Effector memory CD8-positive, alpha-beta T cell (primary cell): ENCODE data around the gene KIF1A.

Experiments
- ATAC-seq: fragments of 150-1000 bp; cut with Tn5 transposase; replicated peaks from 2 replicates; pipeline ENCODE4 v1.10.0; 2021; ENCODE audit warnings: mild to moderate bottlenecking, moderate library complexity
- DNase-seq, 3 experiments: peaks; one replicate each; pipeline ENCODE4 v3.0.0; 2021
- H3K27ac Mint-ChIP-seq, 2 donors: one replicate each; pipeline ENCODE4 v1.8.0; 2022; ENCODE audit warnings: mild to moderate bottlenecking in 2 of 2, mixed read lengths in 2 of 2, moderate library complexity in 2 of 2
- H3K27me3 Mint-ChIP-seq, 2 donors: one replicate each; pipeline ENCODE4 v1.8.0; 2022; ENCODE audit warnings: mixed read lengths in 2 of 2
- H3K36me3 Mint-ChIP-seq: one replicate; pipeline ENCODE4 v1.8.0; 2022; ENCODE audit warnings: mild to moderate bottlenecking, moderate library complexity, mixed read lengths; ENCODE audit not compliant: insufficient read depth
- H3K4me1 Mint-ChIP-seq, 2 donors: one replicate each; pipeline ENCODE4 v1.8.0; 2022; ENCODE audit warnings: low read depth in 2 of 2, mixed read lengths in 2 of 2
- H3K4me3 Mint-ChIP-seq, 2 donors: one replicate each; pipeline ENCODE4 v1.8.0; 2022; ENCODE audit warnings: mild to moderate bottlenecking in 2 of 2, mixed read lengths in 2 of 2, moderate library complexity in 2 of 2
- H3K9me3 Mint-ChIP-seq, 2 donors: one replicate each; pipeline ENCODE4 v1.8.0; 2022; ENCODE audit warnings: mixed read lengths in 2 of 2

The KIF1A gene

GRCh38 chr2:240789051-240789453 lies 31.0 kb downstream of the KIF1A start:
- H3K4me1 Mint-ChIP-seq, result no peaks in the 10 kb centered on the region
- H3K9me3 Mint-ChIP-seq, result no peaks in the 10 kb centered on the region
- peaks cover 5% of the 10 kb centered on the region for H3K36me3 Mint-ChIP-seq
- DNase-seq (no peak), ATAC-seq (no peak)
- no peak overlapping the region for H3K4me3 Mint-ChIP-seq
- peaks cover 19 to 36% of the 10 kb centered on the region in 2 donors for H3K27me3 Mint-ChIP-seq
- H3K27ac Mint-ChIP-seq, result no peak overlapping the region

GRCh38 chr2:240788482-240788881 lies 31.5 kb downstream of the KIF1A start:
- no peak for ATAC-seq
- Mint-ChIP-seq H3K27me3 (peaks cover 18 to 30% of the 10 kb centered on the region in 2 donors), H3K9me3 (no peaks in the 10 kb centered on the region), H3K36me3 (peaks cover 5% of the 10 kb centered on the region), H3K4me3 (no peak overlapping the region), H3K27ac (no peak overlapping the region), H3K4me1 (no peaks in the 10 kb centered on the region)
- DNase-seq, result no peak

GRCh38 chr2:240787521-240788472 lies 32.2 kb downstream of the KIF1A start:
- H3K27ac Mint-ChIP-seq, result no peak overlapping the region
- ATAC-seq (no peak), DNase-seq (no peak)
- H3K4me3 Mint-ChIP-seq, result no peak overlapping the region
- no peaks in the 10 kb centered on the region for H3K9me3 Mint-ChIP-seq
- H3K4me1 Mint-ChIP-seq, result no peaks in the 10 kb centered on the region
- H3K36me3 Mint-ChIP-seq, result peaks cover 5% of the 10 kb centered on the region
- peaks cover 18 to 27% of the 10 kb centered on the region in 2 donors for H3K27me3 Mint-ChIP-seq

- Mint-ChIP-seq H3K4me3 (no peak overlapping the region), H3K27me3 (peaks cover 18 to 27% of the 10 kb centered on the region in 2 donors), H3K4me1 (no peaks in the 10 kb centered on the region), H3K27ac (no peak overlapping the region), H3K9me3 (no peaks in the 10 kb centered on the region), H3K36me3 (peaks cover 5% of the 10 kb centered on the region)
- ATAC-seq (no peak), DNase-seq (no peak)
Measured at GRCh38 chr2:240786871-240787311, 33.1 kb downstream of the KIF1A start.

GRCh38 chr2:240786355-240786841 lies 33.6 kb downstream of the KIF1A start:
- ATAC-seq (no peak), DNase-seq (no peak)
- H3K27me3 Mint-ChIP-seq, result peaks cover 18 to 27% of the 10 kb centered on the region in 2 donors
- no peak overlapping the region for H3K4me3 Mint-ChIP-seq
- H3K9me3 Mint-ChIP-seq, result no peaks in the 10 kb centered on the region
- H3K27ac Mint-ChIP-seq, result no peak overlapping the region
- peaks cover 5% of the 10 kb centered on the region for H3K36me3 Mint-ChIP-seq
- no peaks in the 10 kb centered on the region for H3K4me1 Mint-ChIP-seq

- DNase-seq (no peak), ATAC-seq (no peak)
- Mint-ChIP-seq H3K4me3 (no peak overlapping the region), H3K27me3 (peaks cover 18 to 27% of the 10 kb centered on the region in 2 donors), H3K36me3 (peaks cover 4% of the 10 kb centered on the region), H3K27ac (no peak overlapping the region), H3K9me3 (no peaks in the 10 kb centered on the region), H3K4me1 (no peaks in the 10 kb centered on the region)
Measured at GRCh38 chr2:240785424-240786335, 34.3 kb downstream of the KIF1A start.

- Mint-ChIP-seq H3K27ac (no peak overlapping the region), H3K4me1 (no peaks in the 10 kb centered on the region), H3K4me3 (no peak overlapping the region), H3K36me3 (no peaks in the 10 kb centered on the region), H3K27me3 (peaks cover 14 to 20% of the 10 kb centered on the region in 2 donors), H3K9me3 (no peaks in the 10 kb centered on the region)
- no peak for DNase-seq
- no peak for ATAC-seq
Measured at GRCh38 chr2:240784629-240785423, 35.2 kb downstream of the KIF1A start.

GRCh38 chr2:240783819-240784621 lies 36.0 kb downstream of the KIF1A start:
- ATAC-seq (no peak), DNase-seq (no peak)
- no peaks in the 10 kb centered on the region for H3K9me3 Mint-ChIP-seq
- H3K36me3 Mint-ChIP-seq, result no peaks in the 10 kb centered on the region
- no peaks in the 10 kb centered on the region for H3K4me1 Mint-ChIP-seq
- peaks cover 12 to 15% of the 10 kb centered on the region in 2 donors for H3K27me3 Mint-ChIP-seq
- no peak overlapping the region for H3K4me3 Mint-ChIP-seq
- no peak overlapping the region for H3K27ac Mint-ChIP-seq

GRCh38 chr2:240782886-240783818 lies 36.9 kb downstream of the KIF1A start:
- Mint-ChIP-seq H3K27me3 (peaks cover 3 to 6% of the 10 kb centered on the region in 2 donors), H3K4me1 (no peaks in the 10 kb centered on the region), H3K9me3 (no peaks in the 10 kb centered on the region), H3K4me3 (no peak overlapping the region), H3K36me3 (no peaks in the 10 kb centered on the region), H3K27ac (no peak overlapping the region)
- ATAC-seq (no peak), DNase-seq (no peak)

- ATAC-seq (no peak), DNase-seq (no peak)
- H3K27me3 Mint-ChIP-seq, result no peaks in the 10 kb centered on the region
- no peak overlapping the region for H3K4me3 Mint-ChIP-seq
- H3K27ac Mint-ChIP-seq, result no peak overlapping the region
- H3K9me3 Mint-ChIP-seq, result no peaks in the 10 kb centered on the region
- no peaks in the 10 kb centered on the region for H3K4me1 Mint-ChIP-seq
- H3K36me3 Mint-ChIP-seq, result no peaks in the 10 kb centered on the region
Measured at GRCh38 chr2:240782221-240782885, 37.7 kb downstream of the KIF1A start.
